HG03159 (cell line): ENCODE measurements around the gene C10orf120.

Source experiments
- ATAC-seq: cut with Tn5 transposase; IDR thresholded peaks from one replicate; pipeline ENCODE4 v1.9.1; 2021; ENCODE audit warnings: mild to moderate bottlenecking, moderate library complexity; ENCODE audit not compliant: unreplicated experiment

C10orf120 gene

GRCh38 chr10:122662231-122662630 lies 37.4 kb downstream of the C10orf120 start:
- no peak for ATAC-seq

GRCh38 chr10:122660696-122661095 lies 39.0 kb downstream of the C10orf120 start:
- ATAC-seq = no peak

- ATAC-seq = no peak
Observed at GRCh38 chr10:122659651-122660050, 40.0 kb downstream of the C10orf120 start.

GRCh38 chr10:122659126-122659525 lies 40.5 kb downstream of the C10orf120 start:
- ATAC-seq = no peak

GRCh38 chr10:122658356-122659049 lies 41.1 kb downstream of the C10orf120 start:
- ATAC-seq = no peak

- no peak for ATAC-seq
Observed at GRCh38 chr10:122657729-122658128, 41.9 kb downstream of the C10orf120 start.

GRCh38 chr10:122657255-122657654 lies 42.4 kb downstream of the C10orf120 start:
- no peak for ATAC-seq

- no peak for ATAC-seq
Observed at GRCh38 chr10:122656741-122657140, 42.9 kb downstream of the C10orf120 start.

GRCh38 chr10:122656308-122656705 lies 43.3 kb downstream of the C10orf120 start:
- no peak for ATAC-seq

- ATAC-seq = no peak
Observed at GRCh38 chr10:122655524-122656307, 43.9 kb downstream of the C10orf120 start.

- ATAC-seq = no peak
Observed at GRCh38 chr10:122650331-122650730, 49.3 kb downstream of the C10orf120 start.

GRCh38 chr10:122649903-122650302 lies 49.7 kb downstream of the C10orf120 start:
- no peak for ATAC-seq

GRCh38 chr10:122648599-122649428 lies 50.8 kb downstream of the C10orf120 start:
- peak; percentile 63 for ATAC-seq
